IMR-90 (cell line): ENCODE data around the gene PCYT1B. TPM values are rescaled to one million over a fixed set of nuclear protein-coding genes. Genes with fewer than 3 reads are reported as not detected.

Experiments used
- ATAC-seq: fragments of 200-7000 bp; cut with Tn5 transposase; 2 replicates; pipeline ENCODE4 v1.9.1; 2020; ENCODE audit warnings: low read depth, mild to moderate bottlenecking, moderate library complexity
- BruUV-seq: library from RNA; stranded (reverse); fragments of 400-500 nt; replicated peaks from 2 replicates; lab custom pipeline; 2021; lab: Mats Ljungman, UMichigan
- CTCF ChIA-PET: fragments of 300-600 bp; formaldehyde crosslinking; extraction: SDS; loops from one replicate; lab custom pipeline; 2021; ENCODE audit warnings: antibody characterized with exemption; lab: Yijun Ruan, JAX
- POLR2A ChIA-PET: fragments of 300-600 bp; sonication (Branson Sonifier 250); formaldehyde crosslinking; loops from one replicate; lab custom pipeline; 2022; ENCODE audit warnings: antibody characterized with exemption; ENCODE audit not compliant: unreplicated experiment; lab: Charles Lee
- DNase-seq: peaks from one replicate; pipeline ENCODE4 v3.0.0; 2013
- H2AFZ ChIP-seq: replicated peaks from 2 replicates; pipeline ENCODE3; 2013; ENCODE audit warnings: low read length, mild to moderate bottlenecking; ENCODE audit not compliant: poor library complexity
- H2AK5ac ChIP-seq: 2 replicates; pipeline ENCODE4 v1.6.1; 2013; ENCODE audit warnings: low read depth, low read length, inconsistent platforms
- H2AK9ac ChIP-seq: replicated peaks from 2 replicates; pipeline ENCODE3; 2013; ENCODE audit warnings: mild to moderate bottlenecking, low read depth, low read length, moderate library complexity; ENCODE audit not compliant: poor library complexity
- H2BK120ac ChIP-seq: 2 replicates; pipeline ENCODE4 v1.6.1; 2013; ENCODE audit warnings: low read depth, low read length, inconsistent platforms
- H2BK15ac ChIP-seq: 3 replicates; pipeline ENCODE4 v1.6.1; 2013; ENCODE audit warnings: low read depth, low read length, inconsistent platforms
- H2BK20ac ChIP-seq: 2 replicates; pipeline ENCODE4 v1.6.1; 2013; ENCODE audit warnings: low read depth, mild to moderate bottlenecking, inconsistent platforms, low read length, moderate library complexity
- H2BK5ac ChIP-seq: 2 replicates; pipeline ENCODE4 v1.6.1; 2013; ENCODE audit warnings: mild to moderate bottlenecking, low read depth, low read length, inconsistent platforms; ENCODE audit not compliant: poor library complexity, severe bottlenecking
- H3K14ac ChIP-seq: replicated peaks from 2 replicates; pipeline ENCODE4 v1.6.1; 2013; ENCODE audit warnings: low read depth, low read length, inconsistent platforms
- H3K18ac ChIP-seq: 2 replicates; pipeline ENCODE4 v1.6.1; 2013; ENCODE audit warnings: low read depth, low read length, control low read depth
- H3K23ac ChIP-seq: 2 replicates; pipeline ENCODE4 v1.6.1; 2013; ENCODE audit warnings: low read depth, low read length, inconsistent platforms
- H3K27ac ChIP-seq: 2 replicates; pipeline ENCODE4 v1.5.1; 2013; ENCODE audit warnings: mild to moderate bottlenecking, control low read depth, low read length; ENCODE audit not compliant: insufficient read depth
- H3K27me3 ChIP-seq: 2 replicates; pipeline ENCODE4 v1.6.1; 2013; ENCODE audit warnings: low read length; ENCODE audit not compliant: control insufficient read depth, insufficient read depth
- H3K36me3 ChIP-seq: 2 replicates; pipeline ENCODE4 v1.6.1; 2013; ENCODE audit warnings: low read length, mixed read lengths; ENCODE audit not compliant: control insufficient read depth, insufficient read depth
- H3K4ac ChIP-seq: 2 replicates; pipeline ENCODE4 v1.6.1; 2013; ENCODE audit warnings: low read depth, low read length, inconsistent platforms
- H3K4me1 ChIP-seq: 2 replicates; pipeline ENCODE4 v1.6.1; 2013; ENCODE audit warnings: low read length, mixed read lengths; ENCODE audit not compliant: control insufficient read depth, insufficient read depth
- H3K4me2 ChIP-seq: 2 replicates; pipeline ENCODE4 v1.6.1; 2013; ENCODE audit warnings: low read depth, mild to moderate bottlenecking, control low read depth, low read length, moderate library complexity
- H3K4me3 ChIP-seq: 2 replicates; pipeline ENCODE4 v1.5.1; 2013; ENCODE audit warnings: low read depth, mild to moderate bottlenecking, control low read depth, low read length, moderate library complexity; ENCODE audit not compliant: insufficient read depth
- H3K56ac ChIP-seq: 2 replicates; pipeline ENCODE4 v1.6.1; 2013; ENCODE audit warnings: low read length, inconsistent platforms; ENCODE audit not compliant: insufficient read depth; ENCODE audit errors: extremely low read depth
- H3K79me1 ChIP-seq, 2 experiments: 2 replicates each; pipeline ENCODE4 v1.6.1; 2013; ENCODE audit warnings: low read length in 2 of 2, inconsistent platforms in 1 of 2, low read depth in 1 of 2
- H3K9ac ChIP-seq: 2 replicates; pipeline ENCODE4 v1.6.1; 2013; ENCODE audit warnings: low read depth, low read length, control low read depth
- H3K9me1 ChIP-seq: 2 replicates; pipeline ENCODE4 v1.6.1; 2013; ENCODE audit warnings: low read length, inconsistent platforms; ENCODE audit not compliant: insufficient read depth
- H3K9me3 ChIP-seq: 2 replicates; pipeline ENCODE4 v1.6.1; 2013; ENCODE audit warnings: low read length; ENCODE audit not compliant: control insufficient read depth, insufficient read depth
- H4K20me1 ChIP-seq: 2 replicates; pipeline ENCODE4 v1.6.1; 2013; ENCODE audit warnings: low read length, inconsistent platforms; ENCODE audit not compliant: insufficient read depth
- H4K5ac ChIP-seq: 2 replicates; pipeline ENCODE4 v1.6.1; 2013; ENCODE audit warnings: mild to moderate bottlenecking, low read depth, low read length, control low read depth
- H4K8ac ChIP-seq, 2 experiments: 2 replicates each; pipeline ENCODE4 v1.6.1; 2013; ENCODE audit warnings: low read depth in 2 of 2, low read length in 2 of 2, control low read depth in 1 of 2, inconsistent platforms in 1 of 2
- H4K91ac ChIP-seq: 2 replicates; pipeline ENCODE4 v1.6.1; 2013; ENCODE audit warnings: low read depth, low read length, inconsistent platforms; ENCODE audit not compliant: insufficient read depth
- BHLHE40 ChIP-seq: fragments of 150-350 bp; IDR thresholded peaks from 2 replicates; pipeline ENCODE4 v1.6.1; 2016; ENCODE audit warnings: mild to moderate bottlenecking, low read depth, low read length
- CEBPB ChIP-seq: IDR thresholded peaks from 2 replicates; pipeline ENCODE4 v1.6.1; 2012; ENCODE audit warnings: low read depth, low read length, improper control_type of control experiment
- CHD1 ChIP-seq: IDR thresholded peaks from 2 replicates; pipeline ENCODE4 v1.6.1; 2012; ENCODE audit warnings: low read depth, low read length, improper control_type of control experiment
- CTCF ChIP-seq: conservative IDR thresholded peaks from 2 replicates; pipeline ENCODE4 v1.5.1; 2012; ENCODE audit warnings: mild to moderate bottlenecking, low read depth, low read length, improper control_type of control experiment
- FOS ChIP-seq: fragments of 150-350 bp; IDR thresholded peaks from 2 replicates; pipeline ENCODE4 v1.6.1; 2016; ENCODE audit warnings: low read depth, low read length
- MAFK ChIP-seq: IDR thresholded peaks from 2 replicates; pipeline ENCODE4 v1.6.1; 2012; ENCODE audit warnings: low read depth, low read length, improper control_type of control experiment
- MAZ ChIP-seq: IDR thresholded peaks from 2 replicates; pipeline ENCODE4 v1.6.1; 2012; ENCODE audit warnings: low read depth, mild to moderate bottlenecking, low read length, improper control_type of control experiment, moderate library complexity, borderline replicate concordance
- MXI1 ChIP-seq: IDR thresholded peaks from 2 replicates; pipeline ENCODE4 v1.6.1; 2012; ENCODE audit warnings: low read depth, mild to moderate bottlenecking, low read length, moderate library complexity, borderline replicate concordance
- NFE2L2 ChIP-seq: fragments of 150-350 bp; IDR thresholded peaks from 2 replicates; pipeline ENCODE4 v1.6.1; 2016; ENCODE audit warnings: low read depth, mild to moderate bottlenecking, low read length
- POLR2A ChIP-seq: IDR thresholded peaks from 2 replicates; pipeline ENCODE4 v1.6.1; 2012; ENCODE audit warnings: mild to moderate bottlenecking, low read depth, low read length
- RAD21 ChIP-seq: IDR thresholded peaks from 2 replicates; pipeline ENCODE4 v1.6.1; 2012; ENCODE audit warnings: low read length, improper control_type of control experiment
- RCOR1 ChIP-seq: IDR thresholded peaks from 2 replicates; pipeline ENCODE4 v1.6.1; 2012; ENCODE audit warnings: mild to moderate bottlenecking, low read length, improper control_type of control experiment; ENCODE audit not compliant: insufficient replicate concordance
- RFX5 ChIP-seq: IDR thresholded peaks from 2 replicates; pipeline ENCODE4 v1.8.0; 2012; ENCODE audit warnings: low read depth, mild to moderate bottlenecking, low read length, moderate library complexity
- SMC3 ChIP-seq: fragments of 150-350 bp; IDR thresholded peaks from 2 replicates; pipeline ENCODE4 v1.6.1; 2016; ENCODE audit warnings: low read depth, mild to moderate bottlenecking, antibody characterized with exemption, low read length, moderate library complexity
- WGBS, 2 experiments: methylation state at CpG; one replicate each; pipeline versions ENCODE4 v1.1.5 to v1.1.7; 2013; ENCODE audit warnings: missing lambda C conversion rate in 2 of 2; ENCODE audit not compliant: insufficient read length in 1 of 2; ENCODE audit errors: extremely low coverage in 2 of 2; 5-methylcytosine and 5-hydroxymethylcytosine counted together
- dilution Hi-C: fragments of 300-500 bp; cut with HindIII; formaldehyde crosslinking; loops from one replicate; pipeline ENCODE4 v1.14.3; 2018; ENCODE audit warnings: low sequenced_read_pairs; ENCODE audit not compliant: unreplicated experiment
- in situ Hi-C: fragments of 300-500 bp; cut with MboI; formaldehyde crosslinking; loops from 3 replicates; pipeline ENCODE4 v1.14.3; 2019; ENCODE audit warnings: low sequenced_read_pairs, inconsistent platforms, mixed read lengths
- intact Hi-C: fragments of 100-400 bp; cut with micrococcal nuclease; formaldehyde crosslinking; loops from 2 replicates; pipeline ENCODE4 v1.10.0; 2022
- polyA plus RNA-seq, 3 experiments: library from polyadenylated mRNA; depleted of rRNA; stranded (reverse); fragments of >200 nt; gene quantifications; 2 replicates each; pipeline ENCODE4 v1.2.3, GENCODE V29; 2012; ENCODE audit warnings: low replicate concordance in 1 of 3
- total RNA-seq: library from RNA; depleted of rRNA; stranded (reverse); fragments of >200 nt; gene quantifications from 2 replicates; pipeline ENCODE4 v1.2.3, GENCODE V29; 2012
- TF ChIP-seq, protein P1 (sequence below): fragments of 150-350 bp; IDR thresholded peaks from 2 replicates; pipeline ENCODE4 v1.6.1; 2016; ENCODE audit warnings: low read depth, mild to moderate bottlenecking, low read length, moderate library complexity, borderline replicate concordance
- TF ChIP-seq, protein P2 (sequence below): fragments of 150-350 bp; IDR thresholded peaks from 2 replicates; pipeline ENCODE4 v1.6.1; 2017; ENCODE audit warnings: mild to moderate bottlenecking, antibody characterized with exemption, low read length, low read depth

The PCYT1B gene
- total and polyA plus RNA-seq, 2 of the 4 experiments (the other 2 are of a cell fraction): under 0.01 to 0.09 TPM

DNA sequence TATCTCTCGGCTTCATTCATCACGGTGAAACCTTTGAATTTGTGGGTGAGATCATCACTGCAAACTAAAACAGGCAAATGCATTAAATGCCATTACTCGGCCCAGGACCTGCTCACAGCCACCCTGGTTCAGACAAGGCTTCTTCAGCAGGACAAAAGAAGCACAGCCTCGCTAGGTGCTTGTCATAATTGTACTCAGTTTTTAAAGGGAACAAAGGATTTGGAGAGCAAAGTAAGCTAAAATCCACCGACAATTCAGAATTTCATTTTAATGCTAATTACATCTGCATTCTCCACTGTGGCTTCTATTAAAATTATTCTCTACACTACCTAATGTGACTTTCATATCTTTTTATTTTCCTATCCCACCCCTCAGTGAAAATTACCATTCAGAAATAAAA is 57.0 kb downstream of the PCYT1B start:
- dilution Hi-C loops: no loop called here
- POLR2A ChIA-PET: no interaction called here

More for the DNA sequence above, 57.0 kb downstream of the PCYT1B start:
- H2BK15ac ChIP-seq: no peak overlapping the region
- H3K36me3 ChIP-seq: no peaks in the 10 kb centered on the region
- no peaks in the 10 kb centered on the region for H3K9me3 ChIP-seq
- no peak overlapping the region for H3K14ac ChIP-seq
- no peak overlapping the region for H4K5ac ChIP-seq
- no peak overlapping the region for H2AFZ ChIP-seq
- H2AK9ac ChIP-seq: no peak overlapping the region
- ATAC-seq (no peak), DNase-seq (no peak)
- H3K23ac ChIP-seq: no peak overlapping the region
- intact Hi-C loops: loop anchor here (10.0 kb wide), 1 partner anchor 745 kb away; no protein-coding TSS in a partner anchor
- in situ Hi-C loops: no loop called here
- H3K4me2 ChIP-seq: no peak overlapping the region
- no peak overlapping the region for H3K4ac ChIP-seq
- H2BK20ac ChIP-seq: no peak overlapping the region
- H3K27ac ChIP-seq: no peak overlapping the region
- H3K4me1 ChIP-seq: no peaks in the 10 kb centered on the region
- no peaks in the 10 kb centered on the region for H3K79me1 ChIP-seq
- no peak overlapping the region for H2BK5ac ChIP-seq
- 86% methylated on average over 1 of the region's 5 CpGs; no CpG with 5 or more reads in 1 of the 2 experiments for WGBS, 2 experiments
- H3K27me3 ChIP-seq: peaks cover 2% of the 10 kb centered on the region; the same call in 1 of the 2 replicates
- H4K20me1 ChIP-seq: no peaks in the 10 kb centered on the region
- H3K56ac ChIP-seq: no peak overlapping the region
- no peaks in the 10 kb centered on the region for H3K9me1 ChIP-seq
- no TSS peak for BruUV-seq
- no peak for TF ChIP-seq SMC3
- TF ChIP-seq NFE2L2: no peak
- TF ChIP-seq RCOR1: no peak
- TF ChIP-seq MXI1: no peak
- TF ChIP-seq BHLHE40: no peak
- TF ChIP-seq, protein P1, sequence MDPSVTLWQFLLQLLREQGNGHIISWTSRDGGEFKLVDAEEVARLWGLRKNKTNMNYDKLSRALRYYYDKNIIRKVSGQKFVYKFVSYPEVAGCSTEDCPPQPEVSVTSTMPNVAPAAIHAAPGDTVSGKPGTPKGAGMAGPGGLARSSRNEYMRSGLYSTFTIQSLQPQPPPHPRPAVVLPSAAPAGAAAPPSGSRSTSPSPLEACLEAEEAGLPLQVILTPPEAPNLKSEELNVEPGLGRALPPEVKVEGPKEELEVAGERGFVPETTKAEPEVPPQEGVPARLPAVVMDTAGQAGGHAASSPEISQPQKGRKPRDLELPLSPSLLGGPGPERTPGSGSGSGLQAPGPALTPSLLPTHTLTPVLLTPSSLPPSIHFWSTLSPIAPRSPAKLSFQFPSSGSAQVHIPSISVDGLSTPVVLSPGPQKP: no peak
- no peak for TF ChIP-seq FOS
- TF ChIP-seq CHD1: no peak
- TF ChIP-seq CTCF: no peak
- no peak for TF ChIP-seq POLR2A
- no peak for TF ChIP-seq RFX5
- no peak for TF ChIP-seq CEBPB
- no peak for TF ChIP-seq MAFK
- TF ChIP-seq RAD21: no peak
- no peak for TF ChIP-seq MAZ
- TF ChIP-seq, protein P2, sequence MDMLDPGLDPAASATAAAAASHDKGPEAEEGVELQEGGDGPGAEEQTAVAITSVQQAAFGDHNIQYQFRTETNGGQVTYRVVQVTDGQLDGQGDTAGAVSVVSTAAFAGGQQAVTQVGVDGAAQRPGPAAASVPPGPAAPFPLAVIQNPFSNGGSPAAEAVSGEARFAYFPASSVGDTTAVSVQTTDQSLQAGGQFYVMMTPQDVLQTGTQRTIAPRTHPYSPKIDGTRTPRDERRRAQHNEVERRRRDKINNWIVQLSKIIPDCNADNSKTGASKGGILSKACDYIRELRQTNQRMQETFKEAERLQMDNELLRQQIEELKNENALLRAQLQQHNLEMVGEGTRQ: no peak
- H3K4me3 ChIP-seq: no peak overlapping the region
- CTCF ChIA-PET: no interaction called here
- no peak overlapping the region for H3K18ac ChIP-seq
- no peak overlapping the region for H4K91ac ChIP-seq
- H2BK120ac ChIP-seq: no peak overlapping the region
- no peak overlapping the region for H3K9ac ChIP-seq
- H2AK5ac ChIP-seq: no peak overlapping the region
- no peak overlapping the region for H4K8ac ChIP-seq
